Stomach (tissue), 4 donors: ENCODE measurements around the gene ZNF888.
"Not testable (repeated sequence)": the region's sequence is repeated elsewhere in the genome, so short reads cannot be mapped to it uniquely, and the experiment has no call there.

Experiments
- POLR2AphosphoS5 ChIP-seq, 3 donors: sonication (generic); formaldehyde crosslinking; IDR thresholded peaks; one replicate each; pipeline ENCODE4 v1.6.1; 2016; ENCODE audit warnings: antibody characterized with exemption in 3 of 3
- TF ChIP-seq, protein P1 (sequence below), 7 experiments: fragments of 450-650 bp in 4 of 7; fragments of 200-600 bp in 3 of 7; sonication (generic) in 3 of 7; IDR thresholded peaks; one replicate each; pipeline ENCODE4 v1.5.1; 2016 to 2019; ENCODE audit warnings: antibody characterized with exemption in 7 of 7, control low read depth in 2 of 7, mild to moderate bottlenecking in 1 of 7

DNA sequence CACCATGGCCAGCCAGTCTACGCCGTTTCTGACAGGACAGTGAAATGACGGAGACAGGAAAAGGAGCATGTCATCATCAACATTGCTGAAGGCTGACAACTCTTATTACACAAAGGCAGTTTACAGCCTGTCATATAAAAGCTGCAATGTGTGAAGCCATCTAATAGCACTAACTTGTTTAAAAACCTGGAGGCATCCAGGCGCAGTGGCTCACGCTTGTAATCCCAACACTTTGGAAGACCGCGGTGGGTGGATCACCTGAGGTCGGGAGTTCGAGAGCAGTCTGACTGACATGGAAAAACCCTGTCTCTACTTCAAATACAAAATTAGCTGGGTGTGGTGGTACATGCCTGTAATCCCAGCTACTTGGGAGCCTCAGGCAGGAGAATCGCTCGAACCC lies 55.2 kb downstream of the ZNF888 start:
- not testable (repeated sequence) for TF ChIP-seq POLR2AphosphoS5 (IDR thresholded peaks at IDR 0.05)
- TF ChIP-seq, protein P1, sequence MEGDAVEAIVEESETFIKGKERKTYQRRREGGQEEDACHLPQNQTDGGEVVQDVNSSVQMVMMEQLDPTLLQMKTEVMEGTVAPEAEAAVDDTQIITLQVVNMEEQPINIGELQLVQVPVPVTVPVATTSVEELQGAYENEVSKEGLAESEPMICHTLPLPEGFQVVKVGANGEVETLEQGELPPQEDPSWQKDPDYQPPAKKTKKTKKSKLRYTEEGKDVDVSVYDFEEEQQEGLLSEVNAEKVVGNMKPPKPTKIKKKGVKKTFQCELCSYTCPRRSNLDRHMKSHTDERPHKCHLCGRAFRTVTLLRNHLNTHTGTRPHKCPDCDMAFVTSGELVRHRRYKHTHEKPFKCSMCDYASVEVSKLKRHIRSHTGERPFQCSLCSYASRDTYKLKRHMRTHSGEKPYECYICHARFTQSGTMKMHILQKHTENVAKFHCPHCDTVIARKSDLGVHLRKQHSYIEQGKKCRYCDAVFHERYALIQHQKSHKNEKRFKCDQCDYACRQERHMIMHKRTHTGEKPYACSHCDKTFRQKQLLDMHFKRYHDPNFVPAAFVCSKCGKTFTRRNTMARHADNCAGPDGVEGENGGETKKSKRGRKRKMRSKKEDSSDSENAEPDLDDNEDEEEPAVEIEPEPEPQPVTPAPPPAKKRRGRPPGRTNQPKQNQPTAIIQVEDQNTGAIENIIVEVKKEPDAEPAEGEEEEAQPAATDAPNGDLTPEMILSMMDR (IDR thresholded peaks at IDR 0.05), result not testable (repeated sequence)
